Naive B cell (primary cell): ENCODE results near the gene OR4E1. TPM values are rescaled to one million over a fixed set of nuclear protein-coding genes. Genes with fewer than 3 reads are reported as not detected.
"Not testable (repeated sequence)": the region's sequence is repeated elsewhere in the genome, so short reads cannot be mapped to it uniquely, and the experiment has no call there.

ENCODE experiments used
- ATAC-seq, 2 donors: fragments of 150-1000 bp; cut with Tn5 transposase; 2 replicates each; pipeline ENCODE4 v1.10.0; 2021; ENCODE audit warnings: low read depth in 2 of 2, mild to moderate bottlenecking in 2 of 2, moderate library complexity in 2 of 2
- DNase-seq: peaks from one replicate; pipeline ENCODE4 v3.0.0; 2022
- H3K27ac Mint-ChIP-seq, 6 donors: one replicate each; pipeline ENCODE4 v1.8.0; 2020 to 2022; ENCODE audit warnings: mild to moderate bottlenecking in 6 of 6, mixed read lengths in 6 of 6, moderate library complexity in 5 of 6, inconsistent platforms in 2 of 6
- H3K27me3 Mint-ChIP-seq, 3 donors: one replicate each; pipeline ENCODE4 v1.8.0; 2021 to 2022; ENCODE audit warnings: mixed read lengths in 3 of 3, mild to moderate bottlenecking in 1 of 3
- H3K36me3 Mint-ChIP-seq, 2 donors: one replicate each; pipeline ENCODE4 v1.8.0; 2020 to 2022; ENCODE audit warnings: mixed read lengths in 2 of 2, inconsistent platforms in 1 of 2, mild to moderate bottlenecking in 1 of 2
- H3K4me1 Mint-ChIP-seq, 3 donors: one replicate each; pipeline ENCODE4 v1.8.0; 2020 to 2022; ENCODE audit warnings: mixed read lengths in 3 of 3, inconsistent platforms in 1 of 3, mild to moderate bottlenecking in 1 of 3, moderate library complexity in 1 of 3
- H3K4me3 Mint-ChIP-seq, 8 donors: one replicate each; pipeline ENCODE4 v1.8.0; 2020 to 2022; ENCODE audit warnings: mild to moderate bottlenecking in 8 of 8, mixed read lengths in 8 of 8, moderate library complexity in 8 of 8, inconsistent platforms in 2 of 8
- H3K9me3 Mint-ChIP-seq, 7 donors: one replicate each; pipeline ENCODE4 v1.8.0; 2020 to 2022; ENCODE audit warnings: mixed read lengths in 7 of 7, mild to moderate bottlenecking in 5 of 7, inconsistent platforms in 2 of 7, moderate library complexity in 1 of 7
- polyA plus RNA-seq, 6 donors: library from polyadenylated mRNA; unstranded; fragments of 300-500 nt; fragmentation: Illumina TruSeq; gene quantifications; one replicate each; pipeline ENCODE4 v1.2.3, GENCODE V29; 2021; ENCODE audit warnings: low read depth in 6 of 6

OR4E1 gene
- polyA plus RNA-seq, 6 donors from 2014 or later, result not detected

DNA sequence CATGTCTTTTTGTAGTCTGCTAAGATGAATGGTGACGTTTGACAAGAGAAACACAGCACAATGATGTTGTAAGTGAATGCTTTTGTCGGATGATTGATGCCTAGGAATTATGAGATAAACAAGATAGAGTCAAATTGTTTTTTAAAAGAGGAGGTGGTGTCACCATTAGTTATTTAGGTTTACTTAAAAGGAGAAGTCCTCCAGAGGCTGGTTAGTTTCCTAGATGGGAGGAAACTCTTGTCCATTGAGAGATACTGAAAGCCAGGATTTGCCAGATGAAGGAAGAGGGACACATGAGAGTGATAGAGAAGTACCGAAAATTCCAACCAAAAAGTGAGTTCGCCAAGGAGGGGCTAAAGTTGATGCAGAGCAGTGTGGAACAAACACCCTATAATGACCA, 38.8 kb downstream of the OR4E1 start, which contains the start of gene OR10G2:
TSS of gene OR10G2 (minus strand) at position 101 of the 400 bp plus-strand sequence. CDS start at position 3, 98 bp downstream.
- Mint-ChIP-seq H3K27ac (no peak within 1 kb of the TSS), H3K9me3 (peaks cover 0 to 8% (median 0%) of the 10 kb centered on the region in 7 donors), H3K4me3 (no peak within 1 kb of the TSS), H3K4me1 (no peaks in the 10 kb centered on the region), H3K36me3 (no peaks in the 10 kb centered on the region), H3K27me3 (peaks cover 0 to 30% (median 19%) of the 10 kb centered on the region in 3 donors)
- ATAC-seq (no peak), DNase-seq (no peak)

DNA sequence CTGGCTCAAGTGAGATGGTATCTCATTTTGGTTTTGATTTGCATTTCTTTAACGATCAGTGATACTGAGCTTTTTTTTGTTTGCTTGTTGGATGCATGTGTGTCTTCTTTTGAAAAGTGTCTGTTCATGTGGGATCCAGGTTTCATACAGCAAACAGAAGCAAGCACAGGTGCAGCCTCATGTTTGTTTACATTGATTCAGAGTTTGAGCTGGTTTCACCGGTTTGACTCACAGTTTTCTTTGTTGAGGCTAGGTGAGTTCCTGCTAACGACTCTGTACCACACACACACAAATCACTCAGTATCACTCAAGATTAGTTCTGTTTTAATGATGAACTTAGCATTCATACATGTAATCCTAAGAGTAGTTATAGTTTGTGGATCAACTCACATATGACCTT, 42.5 kb downstream of the OR4E1 start:
- Mint-ChIP-seq H3K9me3 (peaks cover 0 to 14% (median 3%) of the 10 kb centered on the region in 7 donors), H3K4me1 (no peaks in the 10 kb centered on the region), H3K36me3 (no peaks in the 10 kb centered on the region), H3K27me3 (peaks cover 7 to 40% (median 19%) of the 10 kb centered on the region in 3 donors), H3K4me3 (no peak overlapping the region), H3K27ac (no peak overlapping the region)
- ATAC-seq (no peak), DNase-seq (no peak)

DNA sequence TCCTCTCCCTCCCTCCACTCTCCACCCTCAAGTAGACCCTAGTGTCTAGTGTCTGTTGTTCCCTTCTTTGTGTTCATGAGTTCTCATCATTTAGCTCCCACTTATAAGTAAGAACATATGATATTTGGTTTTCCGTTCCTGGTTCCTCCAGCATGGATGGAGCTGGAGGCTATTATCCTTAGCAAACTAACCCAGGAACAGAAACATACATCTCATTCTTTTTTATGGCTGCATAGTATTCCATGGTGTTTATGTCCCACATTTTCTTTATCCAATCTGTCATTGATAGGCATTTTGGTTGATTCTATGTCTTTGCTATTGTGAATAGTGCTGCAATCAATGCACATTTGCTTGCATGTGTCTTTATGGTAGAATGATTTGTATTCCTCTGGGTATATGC, 43.1 kb downstream of the OR4E1 start:
- not testable (repeated sequence) for H3K27ac Mint-ChIP-seq, DNase-seq, H3K4me1 Mint-ChIP-seq, ATAC-seq, H3K4me3 Mint-ChIP-seq, H3K36me3 Mint-ChIP-seq
- Mint-ChIP-seq H3K27me3 (peaks cover 12 to 41% (median 19%) of the 10 kb centered on the region in 3 donors), H3K9me3 (peaks cover 0 to 14% (median 3%) of the 10 kb centered on the region in 7 donors)

DNA sequence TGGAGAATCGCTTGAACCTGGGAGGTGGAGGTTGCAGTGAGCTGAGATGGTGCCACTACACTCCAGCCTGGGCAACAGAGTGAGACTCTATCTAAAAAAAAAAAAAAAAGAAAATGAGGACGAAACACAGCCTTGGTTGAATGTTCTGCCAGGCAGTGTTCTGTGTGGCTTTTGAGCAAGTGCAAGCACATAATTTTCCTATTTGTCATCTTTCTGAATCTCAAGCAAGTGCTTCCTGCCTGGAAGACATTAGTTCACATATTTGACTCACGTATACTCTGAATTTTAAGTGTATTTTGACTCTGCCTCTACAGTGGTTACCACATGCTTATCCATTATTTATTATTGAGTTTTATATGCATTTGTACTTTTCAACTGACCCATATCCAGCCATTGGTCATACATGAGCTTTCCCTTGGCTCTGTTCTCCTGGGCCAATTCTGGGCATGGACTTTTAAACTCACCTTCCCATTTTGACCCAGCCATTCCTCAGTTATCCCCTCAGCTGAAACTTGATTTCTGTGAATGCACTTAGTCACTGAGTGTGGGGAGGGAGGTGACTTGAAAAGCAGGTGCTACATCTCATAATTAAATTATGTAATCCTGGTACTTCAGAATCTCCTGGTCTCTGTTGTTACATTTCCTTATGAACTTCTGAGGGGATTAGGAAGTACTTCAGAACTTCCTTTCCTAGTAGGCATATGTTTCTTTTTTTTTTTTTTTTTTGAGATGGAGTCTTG, 47.0 kb downstream of the OR4E1 start:
- H3K4me3 Mint-ChIP-seq, result no peak overlapping the region
- ATAC-seq, result no peak
- H3K4me1 Mint-ChIP-seq, result no peaks in the 10 kb centered on the region
- H3K36me3 Mint-ChIP-seq, result no peaks in the 10 kb centered on the region
- DNase-seq, result no peak
- H3K27ac Mint-ChIP-seq, result no peak overlapping the region
- peaks cover 0 to 14% (median 3%) of the 10 kb centered on the region in 7 donors for H3K9me3 Mint-ChIP-seq
- H3K27me3 Mint-ChIP-seq, result peaks cover 8 to 36% (median 28%) of the 10 kb centered on the region in 3 donors

Other genes starting within 250 kb of the OR4E1 start
- 10 to 100 TPM; 15.0 to 57.3 (median 33.3) TPM for gene CHD8, start 217.7 kb downstream of the OR4E1 start, polyA plus RNA-seq
- gene RAB2B, start 196.9 kb downstream of the OR4E1 start, polyA plus RNA-seq, result 10 to 100 TPM; 11.6 to 16.9 (median 15.0) TPM
- gene TOX4, start 196.6 kb downstream of the OR4E1 start, polyA plus RNA-seq, result 100 to 1,000 TPM in 2 of 6 donors, 10 to 100 TPM in 4; 59.6 to 110 (median 93.2) TPM
- gene METTL3, start 162.5 kb downstream of the OR4E1 start, polyA plus RNA-seq, result 10 to 100 TPM; 16.4 to 26.5 (median 24.5) TPM
- 1 to 10 TPM in 1 of 6 donors, under 1 TPM in 3, not detected in 2; 0.17 to 1.1 (median 0.53) TPM for gene SALL2, start 147.5 kb downstream of the OR4E1 start, polyA plus RNA-seq
- not detected for gene OR10G3, start 93.7 kb downstream of the OR4E1 start, polyA plus RNA-seq
- not detected for gene OR10G2, start 38.9 kb downstream of the OR4E1 start, polyA plus RNA-seq
- not detected for gene OR4E2, start 20.0 kb downstream of the OR4E1 start, polyA plus RNA-seq